ENCODE results near the gene FZD10.

FZD10 gene

GRCh38 chr12:130177635-130178242, 15.5 kb downstream of the FZD10 start:
- DNase-seq (ENCODE audit: low read depth in 1 of 2, low spot score in 1 of 2), result no peak
- H3K4me3 ChIP-seq (replicated peaks; ENCODE audit: insufficient read depth, low read length), result no peak overlapping the region
- H3K27me3 ChIP-seq (ENCODE audit: insufficient read depth, poor library complexity, severe bottlenecking), result no peaks in the 10 kb centered on the region
- H3K27ac ChIP-seq (replicated peaks), result no peak overlapping the region
- TF ChIP-seq POLR2AphosphoS5 (IDR thresholded peaks at IDR 0.05; ENCODE audit: low read depth) (no peak), SPI1 (IDR thresholded peaks at IDR 0.05; ENCODE audit: borderline replicate concordance, low read depth) (no peak), GABPA (IDR thresholded peaks at IDR 0.05; ENCODE audit: low read depth) (no peak)
- TF ChIP-seq, protein P1, sequence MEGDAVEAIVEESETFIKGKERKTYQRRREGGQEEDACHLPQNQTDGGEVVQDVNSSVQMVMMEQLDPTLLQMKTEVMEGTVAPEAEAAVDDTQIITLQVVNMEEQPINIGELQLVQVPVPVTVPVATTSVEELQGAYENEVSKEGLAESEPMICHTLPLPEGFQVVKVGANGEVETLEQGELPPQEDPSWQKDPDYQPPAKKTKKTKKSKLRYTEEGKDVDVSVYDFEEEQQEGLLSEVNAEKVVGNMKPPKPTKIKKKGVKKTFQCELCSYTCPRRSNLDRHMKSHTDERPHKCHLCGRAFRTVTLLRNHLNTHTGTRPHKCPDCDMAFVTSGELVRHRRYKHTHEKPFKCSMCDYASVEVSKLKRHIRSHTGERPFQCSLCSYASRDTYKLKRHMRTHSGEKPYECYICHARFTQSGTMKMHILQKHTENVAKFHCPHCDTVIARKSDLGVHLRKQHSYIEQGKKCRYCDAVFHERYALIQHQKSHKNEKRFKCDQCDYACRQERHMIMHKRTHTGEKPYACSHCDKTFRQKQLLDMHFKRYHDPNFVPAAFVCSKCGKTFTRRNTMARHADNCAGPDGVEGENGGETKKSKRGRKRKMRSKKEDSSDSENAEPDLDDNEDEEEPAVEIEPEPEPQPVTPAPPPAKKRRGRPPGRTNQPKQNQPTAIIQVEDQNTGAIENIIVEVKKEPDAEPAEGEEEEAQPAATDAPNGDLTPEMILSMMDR (IDR thresholded peaks at IDR 0.05; ENCODE audit: insufficient read depth, low read length), result no peak
- TF ChIP-seq, protein P2, sequence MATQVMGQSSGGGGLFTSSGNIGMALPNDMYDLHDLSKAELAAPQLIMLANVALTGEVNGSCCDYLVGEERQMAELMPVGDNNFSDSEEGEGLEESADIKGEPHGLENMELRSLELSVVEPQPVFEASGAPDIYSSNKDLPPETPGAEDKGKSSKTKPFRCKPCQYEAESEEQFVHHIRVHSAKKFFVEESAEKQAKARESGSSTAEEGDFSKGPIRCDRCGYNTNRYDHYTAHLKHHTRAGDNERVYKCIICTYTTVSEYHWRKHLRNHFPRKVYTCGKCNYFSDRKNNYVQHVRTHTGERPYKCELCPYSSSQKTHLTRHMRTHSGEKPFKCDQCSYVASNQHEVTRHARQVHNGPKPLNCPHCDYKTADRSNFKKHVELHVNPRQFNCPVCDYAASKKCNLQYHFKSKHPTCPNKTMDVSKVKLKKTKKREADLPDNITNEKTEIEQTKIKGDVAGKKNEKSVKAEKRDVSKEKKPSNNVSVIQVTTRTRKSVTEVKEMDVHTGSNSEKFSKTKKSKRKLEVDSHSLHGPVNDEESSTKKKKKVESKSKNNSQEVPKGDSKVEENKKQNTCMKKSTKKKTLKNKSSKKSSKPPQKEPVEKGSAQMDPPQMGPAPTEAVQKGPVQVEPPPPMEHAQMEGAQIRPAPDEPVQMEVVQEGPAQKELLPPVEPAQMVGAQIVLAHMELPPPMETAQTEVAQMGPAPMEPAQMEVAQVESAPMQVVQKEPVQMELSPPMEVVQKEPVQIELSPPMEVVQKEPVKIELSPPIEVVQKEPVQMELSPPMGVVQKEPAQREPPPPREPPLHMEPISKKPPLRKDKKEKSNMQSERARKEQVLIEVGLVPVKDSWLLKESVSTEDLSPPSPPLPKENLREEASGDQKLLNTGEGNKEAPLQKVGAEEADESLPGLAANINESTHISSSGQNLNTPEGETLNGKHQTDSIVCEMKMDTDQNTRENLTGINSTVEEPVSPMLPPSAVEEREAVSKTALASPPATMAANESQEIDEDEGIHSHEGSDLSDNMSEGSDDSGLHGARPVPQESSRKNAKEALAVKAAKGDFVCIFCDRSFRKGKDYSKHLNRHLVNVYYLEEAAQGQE (IDR thresholded peaks at IDR 0.05; ENCODE audit: insufficient replicate concordance, low read depth), result no peak

- DNase-seq (ENCODE audit: low read depth in 1 of 2, low spot score in 1 of 2), result no peak
- TF ChIP-seq POLR2AphosphoS5 (IDR thresholded peaks at IDR 0.05; ENCODE audit: low read depth) (no peak), SPI1 (IDR thresholded peaks at IDR 0.05; ENCODE audit: borderline replicate concordance, low read depth) (no peak), GABPA (IDR thresholded peaks at IDR 0.05; ENCODE audit: low read depth) (no peak)
- TF ChIP-seq, protein P2 (IDR thresholded peaks at IDR 0.05; ENCODE audit: insufficient replicate concordance, low read depth), result no peak
- TF ChIP-seq, protein P1 (IDR thresholded peaks at IDR 0.05; ENCODE audit: insufficient read depth, low read length), result no peak
- Histone ChIP-seq H3K27ac (replicated peaks) (no peak overlapping the region), H3K4me3 (replicated peaks; ENCODE audit: insufficient read depth, low read length) (no peak overlapping the region), H3K27me3 (ENCODE audit: insufficient read depth, poor library complexity, severe bottlenecking) (no peaks in the 10 kb centered on the region)
These were observed 16.0 kb downstream of the FZD10 start for GRCh38 chr12:130178282-130178681.

DNA sequence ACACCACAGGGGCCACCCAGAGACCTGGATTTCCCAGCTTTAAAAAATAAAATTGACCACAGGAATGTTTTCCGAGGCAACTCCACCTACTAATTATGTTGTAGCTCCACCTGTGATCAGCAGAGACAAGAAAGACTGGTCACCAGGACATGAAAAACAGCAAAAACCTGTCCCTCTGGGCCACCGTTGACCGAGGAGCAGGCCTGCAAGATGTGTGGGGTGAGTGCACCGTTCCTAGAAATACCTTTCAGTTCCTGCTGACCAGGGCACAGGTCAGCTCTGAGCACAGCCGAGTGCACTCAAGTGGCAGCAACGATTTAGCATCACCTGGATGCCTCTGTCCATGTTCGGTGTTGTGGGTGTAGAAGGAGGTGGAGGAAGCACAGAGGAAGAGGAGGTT, 16.9 kb downstream of the FZD10 start:
- TF ChIP-seq, protein P2 (IDR thresholded peaks at IDR 0.05; ENCODE audit: insufficient replicate concordance, low read depth), result no peak
- no peak for TF ChIP-seq GABPA (IDR thresholded peaks at IDR 0.05; ENCODE audit: low read depth)
- TF ChIP-seq, protein P1 (IDR thresholded peaks at IDR 0.05; ENCODE audit: insufficient read depth, low read length), result no peak
- no peak for TF ChIP-seq SPI1 (IDR thresholded peaks at IDR 0.05; ENCODE audit: borderline replicate concordance, low read depth)
- TF ChIP-seq POLR2AphosphoS5 (IDR thresholded peaks at IDR 0.05; ENCODE audit: low read depth), result no peak
- Histone ChIP-seq H3K4me3 (replicated peaks; ENCODE audit: insufficient read depth, low read length) (no peak overlapping the region), H3K27ac (replicated peaks) (no peak overlapping the region), H3K27me3 (ENCODE audit: insufficient read depth, poor library complexity, severe bottlenecking) (no peaks in the 10 kb centered on the region)
- no peak for DNase-seq (ENCODE audit: low read depth in 1 of 2, low spot score in 1 of 2)

Measured in HL-60 (cell line).